ENCODE data around the gene IPO8. TPM values are rescaled to one million over a fixed set of nuclear protein-coding genes. Genes with fewer than 3 reads are reported as not detected.

IPO8 gene
- total RNA-seq, 4 donors from 2014 or later, result 34.7 to 73.9 (median 44.7) TPM

DNA sequence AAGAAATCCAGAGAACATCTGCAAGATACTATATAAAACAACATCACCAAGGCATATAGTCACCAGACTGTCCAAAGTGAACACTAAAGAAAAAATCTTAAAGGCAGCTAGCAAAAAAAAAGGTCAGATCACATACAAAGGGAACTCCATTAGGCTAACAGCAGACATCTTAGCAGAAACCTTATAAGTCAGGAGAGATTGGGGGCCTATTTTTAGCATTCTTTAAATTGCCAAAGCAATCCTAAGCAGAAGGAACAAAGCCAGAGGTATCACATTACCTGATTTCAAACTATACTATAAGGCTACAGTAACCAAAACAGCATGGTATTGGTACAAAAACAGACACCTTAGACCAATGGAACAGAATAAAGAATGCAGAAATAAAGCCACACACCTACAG lies 92.5 kb downstream of the IPO8 start:
- Histone ChIP-seq H3K36me3 (no peaks in the 10 kb centered on the region), H3K4me3 (no peak overlapping the region), H3K9me3 (peaks cover 0 to 19% (median 0%) of the 10 kb centered on the region in 3 donors), H3K27me3 (no peaks in the 10 kb centered on the region), H3K4me1 (no peaks in the 10 kb centered on the region), H3K27ac (no peak overlapping the region)
- no peak for ATAC-seq
- TF ChIP-seq POLR2AphosphoS5 (IDR thresholded peaks at IDR 0.05), result no peak
- no peak for TF ChIP-seq CTCF (IDR thresholded peaks at IDR 0.05)
- no peak for TF ChIP-seq POLR2A (IDR thresholded peaks at IDR 0.05)
- TF ChIP-seq EP300 (IDR thresholded peaks at IDR 0.05), result no peak

GRCh38 chr12:30602678-30603077 lies 93.0 kb downstream of the IPO8 start:
- Histone ChIP-seq H3K9me3 (peaks cover 0 to 17% (median 0%) of the 10 kb centered on the region in 3 donors), H3K27ac (no peak overlapping the region), H3K27me3 (no peaks in the 10 kb centered on the region), H3K4me1 (no peaks in the 10 kb centered on the region), H3K4me3 (no peak overlapping the region), H3K36me3 (no peaks in the 10 kb centered on the region)
- ATAC-seq, result no peak
- 68 to 97% methylated on average over 2 of the region's 3 CpGs for WGBS, 2 donors (ENCODE audit: low coverage in 1 of 2)
- no peak for TF ChIP-seq POLR2AphosphoS5 (IDR thresholded peaks at IDR 0.05)
- TF ChIP-seq EP300 (IDR thresholded peaks at IDR 0.05), result no peak
- TF ChIP-seq CTCF (IDR thresholded peaks at IDR 0.05), result no peak
- TF ChIP-seq POLR2A (IDR thresholded peaks at IDR 0.05), result no peak

GRCh38 chr12:30599608-30600007 lies 96.1 kb downstream of the IPO8 start:
- no peak for TF ChIP-seq EP300 (IDR thresholded peaks at IDR 0.05)
- no peak for TF ChIP-seq POLR2AphosphoS5 (IDR thresholded peaks at IDR 0.05)
- TF ChIP-seq CTCF (IDR thresholded peaks at IDR 0.05), result no peak
- no peak for TF ChIP-seq POLR2A (IDR thresholded peaks at IDR 0.05)
- Histone ChIP-seq H3K4me3 (no peak overlapping the region), H3K36me3 (peaks cover 0 to 2% of the 10 kb centered on the region in 2 donors), H3K4me1 (no peaks in the 10 kb centered on the region), H3K9me3 (peaks cover 0 to 17% (median 0%) of the 10 kb centered on the region in 3 donors), H3K27me3 (no peaks in the 10 kb centered on the region), H3K27ac (no peak overlapping the region)
- ATAC-seq, result no peak
- 34 to 51% methylated on average over 2 of the region's 2 CpGs for WGBS, 2 donors (ENCODE audit: low coverage in 1 of 2)

GRCh38 chr12:30598889-30599288 lies 96.8 kb downstream of the IPO8 start:
- no peak for ATAC-seq
- H3K27ac ChIP-seq, result no peak overlapping the region
- WGBS, 2 donors (ENCODE audit: low coverage in 1 of 2), result 66 to 79% methylated on average over 7 of the region's 7 CpGs
- peaks cover 0 to 17% (median 0%) of the 10 kb centered on the region in 3 donors for H3K9me3 ChIP-seq
- no peaks in the 10 kb centered on the region for H3K27me3 ChIP-seq
- peaks cover 0 to 2% of the 10 kb centered on the region in 2 donors for H3K36me3 ChIP-seq
- no peaks in the 10 kb centered on the region for H3K4me1 ChIP-seq
- H3K4me3 ChIP-seq, result no peak overlapping the region
- TF ChIP-seq POLR2AphosphoS5 (IDR thresholded peaks at IDR 0.05) (no peak), CTCF (IDR thresholded peaks at IDR 0.05) (no peak)

- TF ChIP-seq EP300 (IDR thresholded peaks at IDR 0.05) (no peak), POLR2AphosphoS5 (IDR thresholded peaks at IDR 0.05) (no peak)
- no peaks in the 10 kb centered on the region for H3K9me3 ChIP-seq
- no peak overlapping the region for H3K27ac ChIP-seq
- WGBS, 2 donors (ENCODE audit: low coverage in 1 of 2), result 79 to 100% methylated on average over 4 to 5 of the region's 5 CpGs
- H3K27me3 ChIP-seq, result no peaks in the 10 kb centered on the region
- peaks cover 0 to 2% of the 10 kb centered on the region in 2 donors for H3K36me3 ChIP-seq
- H3K4me3 ChIP-seq, result no peak overlapping the region
- no peak for ATAC-seq
- no peaks in the 10 kb centered on the region for H3K4me1 ChIP-seq
Measured at GRCh38 chr12:30595742-30596141, 99.9 kb downstream of the IPO8 start.
